ENCODE data around the gene ZC3H13. TPM values are rescaled to one million over a fixed set of nuclear protein-coding genes. Genes with fewer than 3 reads are reported as not detected.

Gene ZC3H13
- total RNA-seq, 2 experiments from 2014 or later: 34.1 to 37.7 TPM

GRCh38 chr13:46086421-46086922 is 33.9 kb upstream of the ZC3H13 start:
- H3K4me3 Mint-ChIP-seq: no peak overlapping the region
- no peaks in the 10 kb centered on the region for H3K9me3 Mint-ChIP-seq
- H3K4me1 Mint-ChIP-seq: peaks cover 3% of the 10 kb centered on the region
- ChIA-PET POLR2A (no interaction called here), CTCF (interaction anchor here (0.7 kb wide), 1 partner anchor 203 kb away, joined by 3 read pairs; no protein-coding TSS in a partner anchor)
- DNase-seq: no peak
- H3K36me3 Mint-ChIP-seq (ENCODE audit: low read depth): no peaks in the 10 kb centered on the region
- no peaks in the 10 kb centered on the region for H3K27me3 Mint-ChIP-seq
- no peak overlapping the region for H3K27ac Mint-ChIP-seq

GRCh38 chr13:46085737-46086136 is 33.2 kb upstream of the ZC3H13 start:
- no peak overlapping the region for H3K4me3 Mint-ChIP-seq
- no peak for DNase-seq
- no peak overlapping the region for H3K27ac Mint-ChIP-seq
- ChIA-PET POLR2A (no interaction called here), CTCF (interaction anchor here (0.7 kb wide), 1 partner anchor 204 kb away, joined by 3 read pairs; no protein-coding TSS in a partner anchor)
- H3K9me3 Mint-ChIP-seq: no peaks in the 10 kb centered on the region
- H3K27me3 Mint-ChIP-seq: no peaks in the 10 kb centered on the region
- H3K4me1 Mint-ChIP-seq: peaks cover 3% of the 10 kb centered on the region
- H3K36me3 Mint-ChIP-seq (ENCODE audit: low read depth): no peaks in the 10 kb centered on the region

GRCh38 chr13:46082324-46082723 is 29.8 kb upstream of the ZC3H13 start:
- CTCF ChIA-PET: interaction anchor here (1.1 kb wide), 1 partner anchor 238 kb away, joined by 4 read pairs; no protein-coding TSS in a partner anchor
- Mint-ChIP-seq H3K4me1 (peaks cover 7% of the 10 kb centered on the region), H3K9me3 (no peaks in the 10 kb centered on the region), H3K27me3 (no peaks in the 10 kb centered on the region), H3K4me3 (no peak overlapping the region), H3K36me3 (ENCODE audit: low read depth) (no peaks in the 10 kb centered on the region), H3K27ac (no peak overlapping the region)
- POLR2A ChIA-PET: no interaction called here
- DNase-seq: no peak

- POLR2A ChIA-PET: no interaction called here
- Mint-ChIP-seq H3K4me1 (peaks cover 6% of the 10 kb centered on the region), H3K27me3 (peaks cover 2% of the 10 kb centered on the region), H3K36me3 (ENCODE audit: low read depth) (no peaks in the 10 kb centered on the region), H3K9me3 (no peaks in the 10 kb centered on the region), H3K4me3 (no peak overlapping the region), H3K27ac (no peak overlapping the region)
- CTCF ChIA-PET: no interaction called here
- no peak for DNase-seq
Measured at GRCh38 chr13:46079770-46080169, 27.2 kb upstream of the ZC3H13 start.

- Mint-ChIP-seq H3K4me1 (peaks cover 6% of the 10 kb centered on the region), H3K36me3 (ENCODE audit: low read depth) (no peaks in the 10 kb centered on the region), H3K27me3 (peaks cover 4% of the 10 kb centered on the region), H3K27ac (no peak overlapping the region), H3K9me3 (no peaks in the 10 kb centered on the region), H3K4me3 (no peak overlapping the region)
- CTCF ChIA-PET: no interaction called here
- no peak for DNase-seq
- POLR2A ChIA-PET: no interaction called here
Measured at GRCh38 chr13:46077265-46077664, 24.7 kb upstream of the ZC3H13 start.

GRCh38 chr13:46076827-46077226 is 24.3 kb upstream of the ZC3H13 start:
- Mint-ChIP-seq H3K4me1 (peaks cover 6% of the 10 kb centered on the region), H3K27me3 (peaks cover 4% of the 10 kb centered on the region), H3K4me3 (no peak overlapping the region), H3K36me3 (ENCODE audit: low read depth) (no peaks in the 10 kb centered on the region), H3K9me3 (no peaks in the 10 kb centered on the region), H3K27ac (no peak overlapping the region)
- CTCF ChIA-PET: no interaction called here
- POLR2A ChIA-PET: no interaction called here
- no peak for DNase-seq

GRCh38 chr13:46075811-46076210 is 23.3 kb upstream of the ZC3H13 start:
- Mint-ChIP-seq H3K9me3 (no peaks in the 10 kb centered on the region), H3K36me3 (ENCODE audit: low read depth) (no peaks in the 10 kb centered on the region), H3K27ac (no peak overlapping the region), H3K4me1 (peaks cover 6% of the 10 kb centered on the region), H3K27me3 (peaks cover 10% of the 10 kb centered on the region), H3K4me3 (no peak overlapping the region)
- ChIA-PET POLR2A (no interaction called here), CTCF (no interaction called here)
- no peak for DNase-seq

GRCh38 chr13:46071590-46072249 is 19.2 kb upstream of the ZC3H13 start:
- ChIA-PET POLR2A (interaction anchor here (0.9 to 1.4 kb wide), 2 partner anchors 19 to 89 kb away, joined by 3 to 5 read pairs; partner anchors contain the start of gene ZC3H13), CTCF (no interaction called here)
- no peak overlapping the region for H3K27ac Mint-ChIP-seq
- H3K4me3 Mint-ChIP-seq: no peak overlapping the region
- H3K4me1 Mint-ChIP-seq: no peaks in the 10 kb centered on the region
- DNase-seq: no peak
- H3K9me3 Mint-ChIP-seq: no peaks in the 10 kb centered on the region
- H3K27me3 Mint-ChIP-seq: peaks cover 15% of the 10 kb centered on the region
- no peaks in the 10 kb centered on the region for H3K36me3 Mint-ChIP-seq (ENCODE audit: low read depth)

- POLR2A ChIA-PET: interaction anchor here (1.4 kb wide), 1 partner anchor 11 kb away, joined by 5 read pairs; the partner anchor contains the start of gene ZC3H13
- H3K4me1 Mint-ChIP-seq: no peaks in the 10 kb centered on the region
- no peak overlapping the region for H3K27ac Mint-ChIP-seq
- no peak overlapping the region for H3K4me3 Mint-ChIP-seq
- no peaks in the 10 kb centered on the region for H3K36me3 Mint-ChIP-seq (ENCODE audit: low read depth)
- CTCF ChIA-PET: no interaction called here
- no peak for DNase-seq
- H3K9me3 Mint-ChIP-seq: peaks cover 3% of the 10 kb centered on the region
- peaks cover 5% of the 10 kb centered on the region for H3K27me3 Mint-ChIP-seq
Measured at GRCh38 chr13:46063292-46063691, 10.7 kb upstream of the ZC3H13 start.

- H3K9me3 Mint-ChIP-seq: peaks cover 3% of the 10 kb centered on the region
- no peaks in the 10 kb centered on the region for H3K36me3 Mint-ChIP-seq (ENCODE audit: low read depth)
- POLR2A ChIA-PET: interaction anchor here (1.4 kb wide), 1 partner anchor 10 kb away, joined by 5 read pairs; the partner anchor contains the start of gene ZC3H13
- no peaks in the 10 kb centered on the region for H3K4me1 Mint-ChIP-seq
- no peak for DNase-seq
- H3K27ac Mint-ChIP-seq: no peak overlapping the region
- CTCF ChIA-PET: no interaction called here
- H3K4me3 Mint-ChIP-seq: no peak overlapping the region
- peaks cover 1% of the 10 kb centered on the region for H3K27me3 Mint-ChIP-seq
Measured at GRCh38 chr13:46062185-46062584, 9.6 kb upstream of the ZC3H13 start.

- H3K4me1 Mint-ChIP-seq: no peaks in the 10 kb centered on the region
- H3K27me3 Mint-ChIP-seq: peaks cover 12% of the 10 kb centered on the region
- POLR2A ChIA-PET: no interaction called here
- no peak for DNase-seq
- CTCF ChIA-PET: interaction anchor here (1.0 kb wide), 1 partner anchor 67 kb away, joined by 3 read pairs; no protein-coding TSS in a partner anchor
- H3K36me3 Mint-ChIP-seq (ENCODE audit: low read depth): no peaks in the 10 kb centered on the region
- no peak overlapping the region for H3K27ac Mint-ChIP-seq
- no peak overlapping the region for H3K4me3 Mint-ChIP-seq
- H3K9me3 Mint-ChIP-seq: peaks cover 3% of the 10 kb centered on the region
Measured at GRCh38 chr13:46059405-46059804, 6.9 kb upstream of the ZC3H13 start.

- ChIA-PET CTCF (no interaction called here), POLR2A (no interaction called here)
- Mint-ChIP-seq H3K4me3 (no peak overlapping the region), H3K4me1 (peaks cover 10% of the 10 kb centered on the region), H3K9me3 (peaks cover under 1% of the 10 kb centered on the region), H3K36me3 (ENCODE audit: low read depth) (no peaks in the 10 kb centered on the region), H3K27ac (no peak overlapping the region), H3K27me3 (peaks cover 15% of the 10 kb centered on the region)
- no peak for DNase-seq
Measured at GRCh38 chr13:46058268-46058667, 5.7 kb upstream of the ZC3H13 start.

GRCh38 chr13:46057256-46058015 is 4.9 kb upstream of the ZC3H13 start:
- ChIA-PET CTCF (no interaction called here), POLR2A (interaction anchor here (0.6 kb wide), 1 partner anchor 802 kb away, joined by 3 read pairs; no protein-coding TSS in a partner anchor)
- Mint-ChIP-seq H3K4me1 (peaks cover 16% of the 10 kb centered on the region), H3K9me3 (no peaks in the 10 kb centered on the region), H3K36me3 (ENCODE audit: low read depth) (no peaks in the 10 kb centered on the region), H3K4me3 (no peak overlapping the region), H3K27me3 (peaks cover 15% of the 10 kb centered on the region), H3K27ac (no peak overlapping the region)
- DNase-seq: no peak

Measured in activated CD4-positive, alpha-beta memory T cell treated with anti-CD3 and anti-CD28 coated beads, Interleukin-2, amount 10 ng/mL, durations not matched to agents 7 days and 5 days (primary cell).